NCI-H2107 treated with DMSO at 0.1 percent for 48 hours (cell line): ENCODE results near the gene ST3GAL5.
"Not testable (repeated sequence)": the region's sequence is repeated elsewhere in the genome, so short reads cannot be mapped to it uniquely, and the experiment has no call there.

Experiments
- DNase-seq: peaks from one replicate; lab custom pipeline; 2025; ENCODE audit not compliant: unreplicated experiment; lab: John Stamatoyannopoulos, UW

The ST3GAL5 gene

DNA sequence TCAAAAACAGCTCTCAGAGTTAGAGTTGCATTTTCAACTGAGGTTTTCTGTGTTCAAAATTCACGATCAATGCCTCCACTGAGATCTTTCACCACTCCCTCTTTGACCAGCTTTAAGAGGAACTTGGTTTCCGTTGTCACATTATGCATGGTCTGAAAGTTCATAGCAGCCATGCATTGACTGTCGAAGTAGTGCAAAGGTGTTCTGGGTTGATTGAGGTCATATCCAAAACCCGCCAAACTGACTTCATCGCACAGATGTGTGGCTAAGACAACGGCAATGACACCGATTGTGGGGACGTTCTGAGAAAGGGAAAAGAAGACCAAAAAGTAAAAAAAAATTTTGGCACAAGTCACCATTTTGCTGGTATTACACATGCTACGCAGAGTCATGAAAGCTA lies 48.7 kb downstream of the ST3GAL5 start:
- no peak for DNase-seq

DNA sequence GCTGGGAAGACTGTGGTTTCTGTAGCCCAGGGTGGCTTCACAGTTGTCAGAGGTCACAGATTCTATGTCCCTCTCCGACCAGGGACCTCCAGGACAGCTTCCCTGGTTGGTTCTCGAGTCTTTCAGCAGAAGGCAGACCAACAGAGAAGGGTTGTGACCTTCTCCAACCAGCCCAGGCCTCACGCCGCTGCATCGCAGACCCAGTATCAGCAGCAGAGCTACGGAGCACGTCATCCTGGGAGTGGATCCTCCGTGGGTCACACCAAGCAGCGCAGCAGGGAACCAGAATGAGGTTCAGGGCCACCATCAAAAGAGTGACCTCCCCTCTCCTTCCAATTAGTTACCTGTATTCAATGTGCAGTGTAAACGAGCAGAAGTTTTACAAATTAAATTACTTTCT lies 49.3 kb downstream of the ST3GAL5 start:
- DNase-seq, result no peak

DNA sequence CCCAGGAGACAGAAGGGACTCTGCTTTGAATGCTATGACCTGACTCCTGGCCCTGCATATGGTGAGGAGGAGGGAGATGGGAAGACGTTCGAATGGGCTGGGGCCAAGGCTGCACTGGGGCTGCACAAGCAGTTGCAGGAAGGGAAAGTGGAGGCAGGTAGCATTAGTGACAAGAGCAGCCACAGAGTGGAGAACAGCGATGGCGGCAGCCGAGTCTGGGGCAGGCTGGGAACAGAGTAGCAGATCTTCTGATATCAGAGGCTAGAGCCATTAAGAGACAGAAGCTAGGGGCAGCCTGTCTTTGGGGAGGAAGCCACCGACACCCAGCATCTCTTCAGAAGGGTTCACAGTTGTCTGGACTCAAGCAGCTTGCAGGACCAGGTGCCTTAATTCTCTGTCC lies 50.1 kb downstream of the ST3GAL5 start:
- no peak for DNase-seq

- no peak for DNase-seq
These were observed 50.6 kb downstream of the ST3GAL5 start for GRCh38 chr2:85838181-85838580.

- DNase-seq, result no peak
These were observed 54.3 kb downstream of the ST3GAL5 start for GRCh38 chr2:85834466-85834865.

DNA sequence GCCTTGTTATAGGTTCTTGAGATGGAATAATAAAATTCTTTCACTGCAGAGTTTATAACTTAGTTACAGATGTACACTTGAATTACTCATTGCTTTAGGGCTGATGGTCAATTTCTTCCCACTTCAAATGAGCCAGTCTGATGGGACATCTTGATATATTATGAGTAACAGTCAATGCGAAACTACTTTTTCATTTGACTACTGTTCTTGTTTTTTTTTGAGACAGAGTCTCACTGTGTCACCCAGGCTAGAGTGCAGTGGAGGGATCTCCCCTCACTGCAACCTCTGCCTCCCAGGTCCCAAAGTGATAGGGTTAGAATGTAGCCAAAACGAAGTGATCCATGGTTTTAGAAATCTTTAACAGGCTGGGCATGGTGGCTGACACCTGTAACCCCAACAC lies 57.1 kb downstream of the ST3GAL5 start:
- DNase-seq, result no peak

DNA sequence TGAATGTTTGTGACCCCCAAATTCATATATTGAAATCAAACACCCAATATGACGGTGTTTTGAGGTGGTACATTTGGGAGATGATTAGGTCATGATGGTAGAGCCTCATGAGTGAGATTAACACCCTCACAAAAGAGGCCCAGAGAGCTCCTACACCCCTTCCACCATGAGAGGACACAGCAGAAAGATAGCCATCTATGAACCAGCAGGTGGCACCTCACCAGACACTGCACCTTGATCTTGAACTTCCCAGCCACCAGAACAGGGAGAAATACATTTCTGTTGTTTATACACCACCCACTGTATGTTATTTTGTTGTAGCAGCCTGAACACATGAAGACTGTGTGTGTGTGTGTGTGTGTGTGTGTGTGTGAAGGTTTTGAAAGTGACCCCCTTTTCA lies 58.1 kb downstream of the ST3GAL5 start:
- no peak for DNase-seq

DNA sequence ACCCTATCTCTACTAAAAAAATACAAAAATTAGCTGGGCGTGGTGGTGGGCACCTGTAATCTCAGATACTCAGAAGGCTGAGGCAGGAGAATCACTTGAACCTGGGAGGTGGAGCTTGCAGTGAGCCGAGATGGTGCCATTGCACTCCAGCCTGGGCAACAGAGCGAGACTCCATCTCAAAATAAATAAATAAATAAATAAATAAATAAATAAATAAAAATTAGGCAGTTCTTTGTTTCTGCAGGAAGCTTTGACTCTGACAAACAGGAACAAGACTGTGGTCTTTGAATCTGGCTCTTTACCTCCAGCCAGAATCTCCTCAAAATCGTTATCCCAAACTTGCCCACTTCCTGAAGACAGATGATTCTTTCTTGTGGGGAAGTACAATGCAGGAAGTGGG lies 59.4 kb downstream of the ST3GAL5 start:
- not testable (repeated sequence) for DNase-seq

DNA sequence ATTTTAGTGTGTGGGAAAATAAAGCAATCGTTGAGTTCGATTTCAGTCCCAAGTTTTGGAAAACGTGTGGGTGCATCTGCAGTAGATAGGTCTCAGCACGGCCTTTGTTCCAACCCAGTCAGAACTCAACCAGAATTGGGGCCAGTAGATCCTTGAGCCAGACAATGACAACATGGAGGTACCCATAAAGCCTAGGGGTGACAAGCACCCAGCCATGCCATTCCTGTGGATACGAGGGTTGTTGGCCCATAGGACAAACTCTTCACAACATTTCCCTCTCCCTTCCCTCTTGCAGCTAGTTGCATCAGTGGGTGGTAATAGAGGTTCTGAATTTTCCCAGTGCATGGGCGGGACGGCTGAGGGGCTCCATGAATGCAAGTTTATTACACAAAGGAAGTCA lies 60.1 kb downstream of the ST3GAL5 start:
- no peak for DNase-seq

- DNase-seq, result peak; percentile 25
These were observed 60.8 kb downstream of the ST3GAL5 start for GRCh38 chr2:85827879-85828569.

GRCh38 chr2:85826990-85827878 lies 61.6 kb downstream of the ST3GAL5 start:
- peak; percentile 39 for DNase-seq

DNA sequence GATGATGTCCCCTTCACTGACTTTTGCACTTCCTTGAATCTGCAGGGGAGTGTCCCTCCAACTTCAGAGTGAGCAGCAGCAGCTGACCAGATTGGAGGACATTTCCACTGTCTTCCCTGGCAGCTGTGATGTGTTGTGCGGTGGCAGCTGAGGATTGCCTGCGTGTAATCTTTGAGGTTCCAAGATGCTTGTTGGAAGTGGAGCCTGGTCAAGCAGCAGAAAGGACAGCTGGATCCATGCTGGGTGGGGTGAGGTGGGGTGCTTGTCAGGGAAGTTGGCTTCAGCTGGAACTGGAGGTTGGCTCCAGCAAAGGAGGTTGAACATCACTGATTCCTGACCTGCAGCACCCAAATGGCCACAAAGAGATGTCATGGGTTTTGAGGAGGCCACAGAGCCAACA lies 64.8 kb downstream of the ST3GAL5 start:
- DNase-seq, result no peak

DNA sequence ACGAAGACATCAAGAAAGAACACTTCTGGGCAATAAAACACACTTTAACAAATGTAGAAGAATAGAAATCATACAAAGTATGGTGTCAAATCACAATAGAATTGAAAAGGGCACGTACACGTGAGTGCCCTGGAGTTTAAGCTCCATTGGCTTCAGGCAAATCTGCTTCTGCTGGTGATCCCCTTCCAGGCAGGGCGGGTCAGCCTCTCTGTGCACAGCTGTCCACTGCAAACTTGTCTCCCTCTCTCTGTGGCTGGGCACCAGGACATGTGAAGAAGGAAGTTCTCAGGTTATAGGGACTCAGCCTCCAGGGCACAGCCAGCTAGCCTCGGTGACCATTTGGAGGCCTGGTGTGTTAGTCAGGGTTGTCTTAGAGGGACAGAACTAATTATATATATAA lies 66.0 kb downstream of the ST3GAL5 start:
- no peak for DNase-seq

DNA sequence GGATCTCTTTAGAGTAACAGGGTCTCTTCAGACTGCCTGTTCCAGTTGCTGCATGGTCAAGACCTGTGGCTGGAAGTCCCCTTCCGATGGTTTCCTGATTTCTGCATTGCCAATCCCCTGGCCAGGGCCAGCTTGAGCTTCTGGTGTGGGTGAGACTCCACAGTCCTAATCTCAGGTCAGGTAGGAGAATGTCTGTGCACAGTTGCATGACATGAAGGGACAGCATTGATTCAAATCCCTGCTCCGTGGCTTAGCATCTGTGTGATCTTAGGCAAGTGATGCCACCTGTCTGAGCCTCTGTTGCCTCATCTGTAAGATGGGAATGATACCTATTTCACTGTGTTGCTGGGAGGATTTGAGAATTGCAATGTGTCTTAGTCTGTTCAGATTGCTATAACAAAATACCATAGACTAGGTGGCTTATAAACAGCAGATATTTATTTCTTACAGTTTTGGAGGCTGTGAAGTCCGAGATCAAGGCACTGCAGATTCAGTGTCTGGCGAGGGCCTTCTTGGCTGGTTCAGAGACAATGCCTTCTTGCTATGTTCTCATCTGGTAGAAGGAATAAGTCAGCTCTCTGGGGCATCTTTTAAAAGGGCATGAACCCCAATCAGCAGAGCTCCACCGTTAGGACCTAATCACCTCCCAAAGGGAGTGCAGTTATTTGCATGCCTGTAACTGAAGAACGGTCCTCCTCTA lies 68.8 kb downstream of the ST3GAL5 start:
- no peak for DNase-seq

DNA sequence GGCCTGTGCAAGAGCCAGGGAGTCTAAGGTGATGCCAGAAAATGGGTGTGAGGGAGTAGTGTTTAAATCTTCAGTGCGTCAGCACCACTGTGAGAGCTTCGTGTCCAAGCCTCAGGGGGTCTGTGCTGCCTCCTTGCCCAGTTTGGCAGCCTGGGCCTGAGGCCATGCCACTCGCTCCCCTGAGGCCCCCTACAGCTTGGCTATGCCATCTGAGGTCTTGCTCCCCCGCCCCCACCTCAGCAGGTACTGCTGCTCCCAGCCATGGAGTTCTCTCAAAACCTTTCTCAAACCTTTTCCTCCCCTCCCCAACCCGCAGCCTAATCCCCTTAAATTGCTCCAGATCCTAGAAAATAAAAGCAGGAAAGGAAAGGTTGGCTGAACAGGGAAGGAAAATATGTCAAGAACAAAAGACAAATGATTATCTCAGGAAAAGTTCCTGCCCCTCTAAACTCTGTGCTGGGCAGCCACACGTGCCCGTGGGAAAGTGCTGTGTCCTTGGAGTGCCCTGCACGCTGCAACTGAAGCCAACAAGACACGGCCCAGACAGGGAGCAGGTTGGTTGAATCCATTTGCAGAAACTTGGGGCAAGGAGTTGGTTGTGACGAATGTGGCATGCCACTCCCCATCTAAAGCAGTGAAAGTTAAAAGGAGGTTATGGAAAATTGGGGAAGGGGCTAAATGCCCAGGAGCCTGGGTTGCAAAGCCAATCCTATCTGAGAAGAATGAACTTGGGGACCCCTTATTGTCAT lies 73.8 kb downstream of the ST3GAL5 start:
- no peak for DNase-seq

- peak; percentile 60 for DNase-seq
These were observed 74.6 kb downstream of the ST3GAL5 start for GRCh38 chr2:85813982-85814801.

DNA sequence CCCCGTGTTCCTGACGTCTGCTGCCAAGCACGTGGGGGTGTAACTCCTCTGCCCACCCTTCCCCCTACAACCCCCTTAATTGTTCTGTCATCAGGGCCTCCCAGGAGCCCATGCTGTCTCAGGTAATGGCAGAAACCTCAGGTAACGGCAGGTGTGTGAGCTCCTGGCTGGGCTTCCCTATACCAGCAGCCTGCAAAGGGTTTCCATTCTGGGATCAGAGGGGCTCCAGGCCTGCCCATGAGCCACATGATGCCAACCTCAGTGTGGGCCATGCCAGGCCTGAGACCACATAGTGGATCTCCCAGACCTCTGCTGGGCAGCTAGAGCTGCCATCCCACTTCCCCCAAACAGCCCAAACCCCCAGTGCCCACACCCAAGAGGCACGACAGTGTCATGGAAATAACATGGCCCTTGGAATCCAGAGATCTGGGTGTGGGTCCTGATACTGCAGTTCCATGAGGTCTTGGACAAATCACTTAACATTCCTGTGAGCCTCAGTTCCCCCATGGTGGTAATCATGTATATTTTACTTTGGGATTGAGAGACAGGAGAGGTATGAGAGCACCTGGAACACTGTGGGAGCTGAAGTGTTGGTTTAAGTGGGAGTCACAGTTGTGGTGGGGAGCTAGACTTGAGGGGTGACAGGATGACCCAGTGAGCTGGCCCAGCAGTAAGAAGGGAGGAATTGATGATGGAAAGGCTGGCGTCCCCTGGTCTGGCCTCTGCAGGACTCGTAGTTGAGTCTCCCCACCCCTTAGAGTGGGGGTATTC lies 75.4 kb downstream of the ST3GAL5 start:
- DNase-seq, result no peak

DNA sequence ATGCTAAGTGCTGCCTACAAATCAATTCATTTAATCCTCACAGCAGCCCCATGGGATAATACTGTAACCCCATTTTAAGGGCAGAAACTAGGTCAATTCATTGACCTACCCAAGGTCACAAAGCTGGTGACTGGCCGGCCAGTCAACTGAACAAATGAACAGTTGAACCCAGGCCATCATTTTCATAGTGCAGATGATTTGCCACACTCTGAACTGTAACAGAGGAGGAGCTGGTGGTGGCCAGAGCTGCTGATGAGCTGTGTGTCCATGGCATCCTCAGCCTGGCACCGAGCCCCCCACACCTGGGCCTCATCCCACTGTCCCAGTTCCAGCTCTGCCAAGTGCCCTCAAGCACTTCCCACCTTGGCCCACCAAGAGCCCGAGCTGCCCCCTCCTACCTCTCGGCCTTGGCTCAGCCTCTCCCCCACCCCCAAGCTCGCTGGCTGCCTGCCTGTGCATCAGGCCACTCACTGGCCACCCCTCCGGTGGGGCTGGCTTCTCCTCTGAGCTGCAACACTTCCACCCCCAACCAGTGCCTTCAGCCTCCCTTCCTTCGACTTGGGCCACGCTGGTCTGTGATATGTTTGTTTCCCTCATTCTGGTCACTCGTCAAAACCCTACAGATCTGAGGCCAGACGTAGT lies 76.6 kb downstream of the ST3GAL5 start:
- no peak for DNase-seq
